Neural cell (in vitro differentiated cells): ENCODE results near the gene ZNF784.

Experiments
- CTCF ChIP-seq: fragments of 450-650 bp; IDR thresholded peaks from 2 replicates; pipeline ENCODE4 v1.5.1; 2014; ENCODE audit warnings: antibody characterized with exemption, mild to moderate bottlenecking, moderate library complexity; ENCODE audit not compliant: poor library complexity, severe bottlenecking
- EP300 ChIP-seq: fragments of 450-650 bp; conservative IDR thresholded peaks from 2 replicates; pipeline ENCODE4 v1.6.1; 2014; ENCODE audit warnings: antibody characterized with exemption, mild to moderate bottlenecking, moderate library complexity; ENCODE audit not compliant: poor library complexity, severe bottlenecking
- EZH2 ChIP-seq: fragments of 200-600, 300-800 bp; shearing (Covaris generic), sonication (generic); IDR thresholded peaks from 2 replicates; pipeline ENCODE4 v1.6.1; 2014; ENCODE audit warnings: antibody characterized with exemption, low read length, borderline replicate concordance, mild to moderate bottlenecking; ENCODE audit not compliant: insufficient read depth, poor library complexity, severe bottlenecking
- MXI1 ChIP-seq: fragments of 450-650 bp; conservative IDR thresholded peaks from 2 replicates; pipeline ENCODE4 v1.6.1; 2014; ENCODE audit warnings: antibody characterized with exemption, mild to moderate bottlenecking; ENCODE audit not compliant: poor library complexity, severe bottlenecking
- POLR2AphosphoS5 ChIP-seq: IDR thresholded peaks from 2 replicates; pipeline ENCODE4 v1.6.1; 2012
- RAD21 ChIP-seq: fragments of 450-650 bp; conservative IDR thresholded peaks from 2 replicates; pipeline ENCODE4 v1.6.1; 2014; ENCODE audit warnings: antibody characterized with exemption, mild to moderate bottlenecking, moderate library complexity
- REST ChIP-seq: IDR thresholded peaks from 2 replicates; pipeline ENCODE4 v1.6.1; 2012; ENCODE audit warnings: borderline replicate concordance

- no peak for TF ChIP-seq POLR2AphosphoS5
- no peak for TF ChIP-seq CTCF
- no peak for TF ChIP-seq EZH2
- peak; percentile 6 for TF ChIP-seq MXI1
- no peak for TF ChIP-seq REST
- TF ChIP-seq RAD21: no peak
- no peak for TF ChIP-seq EP300
These were observed 38.6 kb downstream of the ZNF784 start for GRCh38 chr19:55585658-55586339.
